K562 (cell line): ENCODE data around the gene NLRX1. TPM values are rescaled to one million over a fixed set of nuclear protein-coding genes. Genes with fewer than 3 reads are reported as not detected.

Experiments used
- CBX1 ChIP-seq: sonication (generic); IDR thresholded peaks from 2 replicates; pipeline ENCODE4 v1.6.1; 2016; ENCODE audit warnings: antibody characterized with exemption, low read depth, mild to moderate bottlenecking
- CEBPZ ChIP-seq: fragments of 150-350 bp; IDR thresholded peaks from 2 replicates; pipeline ENCODE4 v1.6.1; 2014; ENCODE audit warnings: low read depth, mild to moderate bottlenecking, low read length, borderline replicate concordance
- FOXO4 ChIP-seq: fragments of 450-650 bp; formaldehyde crosslinking; IDR thresholded peaks from 2 replicates; pipeline ENCODE4 v1.4.0; 2020; ENCODE audit warnings: mild to moderate bottlenecking, moderate library complexity
- IRF9 ChIP-seq: fragments of 450-650 bp; IDR thresholded peaks from 2 replicates; pipeline ENCODE4 v1.6.1; 2016; ENCODE audit warnings: missing biosample characterization, missing genetic modification characterization
- NCOA2 ChIP-seq, 2 experiments: fragments of 450-650 bp; IDR thresholded peaks; 2 replicates each; pipeline ENCODE4 v1.6.1; 2018; ENCODE audit warnings: mild to moderate bottlenecking in 2 of 2, moderate library complexity in 1 of 2; ENCODE audit not compliant: partially characterized antibody in 2 of 2
- NCOR1 ChIP-seq: fragments of 450-650 bp; IDR thresholded peaks from 2 replicates; pipeline ENCODE4 v1.6.1; 2016; ENCODE audit warnings: mild to moderate bottlenecking, moderate library complexity
- NKRF ChIP-seq: fragments of 450-650 bp; IDR thresholded peaks from 2 replicates; pipeline ENCODE4 v1.6.1; 2016; ENCODE audit warnings: borderline replicate concordance
- SMAD4 ChIP-seq: fragments of 250-450 bp; sonication (Bioruptor Pico); conservative IDR thresholded peaks from 2 replicates; pipeline ENCODE4 v1.8.0; 2021; ENCODE audit warnings: inconsistent platforms, mild to moderate bottlenecking, moderate library complexity
- ZBTB40 ChIP-seq, 2 experiments: fragments of 450-650 bp in 1 of 2; sonication (generic) in 1 of 2; formaldehyde crosslinking in 1 of 2; IDR thresholded peaks; 2 replicates each; pipeline versions ENCODE4 v1.7.1 to v1.9.0; 2016 to 2022; ENCODE audit warnings: inconsistent platforms in 1 of 2, mild to moderate bottlenecking in 1 of 2, missing genetic modification reagents in 1 of 2
- ZNF644 ChIP-seq: fragments of 200-800 bp; sonication (Bioruptor generic); IDR thresholded peaks from 2 replicates; pipeline ENCODE4 v1.6.1; 2016; ENCODE audit warnings: low read depth, missing genetic modification characterization, missing compliant biosample characterization
- polyA plus RNA-seq, 8 experiments: library from polyadenylated mRNA; depleted of rRNA in 4 of 8; stranded (reverse) in 5 of 8; unstranded in 3 of 8; fragments of >200 nt; fragmentation: Nextera tagmentation in 2 of 8; fragmentation: Illumina TruSeq in 1 of 8; extraction: Ambion mirVana in 2 of 8; extraction: Trizol in 1 of 8; gene quantifications; 2 replicates each; pipeline versions ENCODE4 v1.2.1 to v1.2.3, GENCODE V29; 2011 to 2014; ENCODE audit warnings: inconsistent platforms in 1 of 8, missing spikeins in 1 of 8
- total RNA-seq, 7 experiments: library from RNA; depleted of rRNA in 6 of 7; stranded (reverse); fragments of >200 nt in 6 of 7; fragmentation: Illumina TruSeq in 2 of 7; extraction: Trizol in 2 of 7; gene quantifications; 2 replicates each; pipeline versions ENCODE4 v1.2.1 to v1.2.3, GENCODE V29; 2011 to 2021; ENCODE audit warnings: low replicate concordance in 1 of 7

NLRX1 gene
- total and polyA plus RNA-seq, 9 of the 15 experiments (the other 6 are each of a cell fraction or from before 2014, with no cell fraction given) = 0.04 to 2.3 (median 0.69) TPM

GRCh38 chr11:119120639-119121007 is 47.9 kb upstream of the NLRX1 start (continued):
- TF ChIP-seq NCOA2 (IDR thresholded peaks at IDR 0.05; ENCODE audit: partially characterized antibody in 2 of 2) (no peak), SMAD4 (CRISPR knock-in tag) (no peak), CBX1 (no peak), CEBPZ (no peak), NCOR1 (no peak), ZNF644 (tag) (no peak), FOXO4 (CRISPR knock-in tag) (no peak), IRF9 (tag) (no peak), NKRF (0 out of 2 replicates have a peak, but pooled peaks have one; percentile 69), ZBTB40 (IDR thresholded peaks at IDR 0.05) (no peak), ZBTB40 (CRISPR knock-in tag; IDR thresholded peaks at IDR 0.05) (no peak)
